ENCODE measurements around the gene SMPD3. TPM values are rescaled to one million over a fixed set of nuclear protein-coding genes. Genes with fewer than 3 reads are reported as not detected.

The SMPD3 gene
- total RNA-seq, 1 experiment from 2014 or later = 1.4 TPM

GRCh38 chr16:68426347-68426652, 22.0 kb downstream of the SMPD3 start:
- Mint-ChIP-seq H3K4me3 (no peak overlapping the region), H3K9me3 (no peaks in the 10 kb centered on the region), H3K36me3 (no peaks in the 10 kb centered on the region), H3K27me3 (ENCODE audit: low read depth) (no peaks in the 10 kb centered on the region; the same call in 1 of the 2 replicates), H3K27ac (no peak overlapping the region), H3K4me1 (0 out of 2 replicates have a peak, but pooled peaks cover 6% of the 10 kb centered on the region)
- TF ChIP-seq SP1 (CRISPR knock-in tag; conservative IDR thresholded peaks at IDR 0.05) (no peak), USF1 (CRISPR knock-in tag; IDR thresholded peaks at IDR 0.05) (no peak), JAZF1 (CRISPR knock-in tag; IDR thresholded peaks at IDR 0.05) (no peak), TEAD4 (CRISPR knock-in tag; IDR thresholded peaks at IDR 0.05) (no peak), ZNF423 (CRISPR knock-in tag; IDR thresholded peaks at IDR 0.05) (no peak), E2F1 (CRISPR knock-in tag; IDR thresholded peaks at IDR 0.05) (no peak)
- ChIA-PET CTCF (interaction anchor here (0.7 to 2.9 kb wide), 3 partner anchors 10 to 62 kb away, joined by 3 to 15 read pairs (median 4); partner anchors contain the start of gene SMPD3), POLR2A (no interaction called here)
- DNase-seq (ENCODE audit: low spot score) (no peak), ATAC-seq (no peak)

GRCh38 chr16:68425498-68426346, 22.6 kb downstream of the SMPD3 start:
- TF ChIP-seq CDX4 (CRISPR knock-in tag; IDR thresholded peaks at IDR 0.05; ENCODE audit: borderline replicate concordance) = no peak
- TF ChIP-seq RELA (CRISPR knock-in tag; IDR thresholded peaks at IDR 0.05; ENCODE audit: borderline replicate concordance) = no peak
- no peak for TF ChIP-seq ZNF121 (CRISPR knock-in tag; IDR thresholded peaks at IDR 0.05)
- no peak for TF ChIP-seq ZNF425 (CRISPR knock-in tag; conservative IDR thresholded peaks at IDR 0.05)
- no peak for TF ChIP-seq FOXJ3 (CRISPR knock-in tag; IDR thresholded peaks at IDR 0.05; ENCODE audit: borderline replicate concordance)
- no peak for TF ChIP-seq PREB (CRISPR knock-in tag; IDR thresholded peaks at IDR 0.05; ENCODE audit: borderline replicate concordance)
- no peak for TF ChIP-seq CTCF (IDR thresholded peaks at IDR 0.05)
- TF ChIP-seq USF1 (CRISPR knock-in tag; IDR thresholded peaks at IDR 0.05) = no peak
- H3K36me3 Mint-ChIP-seq = no peaks in the 10 kb centered on the region
- ChIA-PET POLR2A (no interaction called here), CTCF (interaction anchor here (1.4 to 2.9 kb wide), 2 partner anchors 11 to 23 kb away, joined by 3 to 15 read pairs; partner anchors contain the start of gene SMPD3)
- H3K4me1 Mint-ChIP-seq = 0 out of 2 replicates have a peak, but pooled peaks cover 6% of the 10 kb centered on the region
- no peaks in the 10 kb centered on the region for H3K9me3 Mint-ChIP-seq
- H3K27ac Mint-ChIP-seq = no peak overlapping the region
- ATAC-seq = no peak
- no peak overlapping the region for H3K4me3 Mint-ChIP-seq
- no peak for DNase-seq (ENCODE audit: low spot score)
- H3K27me3 Mint-ChIP-seq (ENCODE audit: low read depth) = no peaks in the 10 kb centered on the region; the same call in 1 of the 2 replicates

Measured in WTC11 (cell line).